Measurements from ENCODE around the gene CFAP45.

CFAP45 gene

GRCh38 chr1:159853417-159854115, 46.4 kb downstream of the CFAP45 start:
- H3K4me1 ChIP-seq (ENCODE audit: insufficient read depth, low read length): peaks cover 12% of the 10 kb centered on the region
- peak overlapping the region in 1 of 2 donors; percentile 64 for H3K4me3 ChIP-seq (ENCODE audit: low read depth in 1 of 2, low read length in 2 of 2)
- H3K9me3 ChIP-seq (ENCODE audit: low read length): no peaks in the 10 kb centered on the region
- H3K27ac ChIP-seq (ENCODE audit: low read depth, low read length): peak overlapping the region; percentile 94
- H3K9ac ChIP-seq (ENCODE audit: low read length): peak overlapping the region; percentile 53
- H3K36me3 ChIP-seq (ENCODE audit: insufficient read depth, low read length): no peaks in the 10 kb centered on the region
- no peaks in the 10 kb centered on the region for H3K27me3 ChIP-seq (ENCODE audit: control insufficient read depth in 1 of 2, insufficient read depth in 2 of 2, low read length in 2 of 2)

DNA sequence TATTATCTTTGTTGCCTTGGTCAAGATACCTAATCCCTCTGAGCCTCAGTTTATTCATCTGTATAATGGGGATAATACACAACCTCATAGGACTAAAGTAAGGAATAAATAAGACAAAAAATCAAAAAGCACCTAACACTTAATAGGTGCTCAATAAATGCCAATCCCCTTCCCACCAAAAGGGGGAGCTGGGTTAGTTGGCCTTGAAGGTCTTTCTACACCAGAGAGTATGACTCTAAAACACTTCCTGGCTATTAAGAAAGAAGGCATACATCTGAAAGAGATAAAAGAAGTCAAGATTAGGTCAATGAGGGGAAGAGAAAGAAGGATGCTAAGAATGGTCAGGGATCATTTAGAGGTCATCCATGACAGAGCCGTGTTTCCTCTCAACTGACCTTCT, 48.6 kb downstream of the CFAP45 start:
- Histone ChIP-seq H3K9me3 (ENCODE audit: low read length) (no peaks in the 10 kb centered on the region), H3K9ac (ENCODE audit: low read length) (no peak overlapping the region), H3K4me1 (ENCODE audit: insufficient read depth, low read length) (peaks cover 12% of the 10 kb centered on the region), H3K27me3 (ENCODE audit: control insufficient read depth in 1 of 2, insufficient read depth in 2 of 2, low read length in 2 of 2) (no peaks in the 10 kb centered on the region), H3K36me3 (ENCODE audit: insufficient read depth, low read length) (no peaks in the 10 kb centered on the region), H3K4me3 (ENCODE audit: low read depth in 1 of 2, low read length in 2 of 2) (no peak overlapping the region), H3K27ac (ENCODE audit: low read depth, low read length) (no peak overlapping the region)

GRCh38 chr1:159849626-159850366, 50.2 kb downstream of the CFAP45 start:
- H3K27me3 ChIP-seq (ENCODE audit: control insufficient read depth in 1 of 2, insufficient read depth in 2 of 2, low read length in 2 of 2): no peaks in the 10 kb centered on the region
- H3K36me3 ChIP-seq (ENCODE audit: insufficient read depth, low read length): no peaks in the 10 kb centered on the region
- H3K9me3 ChIP-seq (ENCODE audit: low read length): no peaks in the 10 kb centered on the region
- no peak overlapping the region for H3K4me3 ChIP-seq (ENCODE audit: low read depth in 1 of 2, low read length in 2 of 2)
- H3K4me1 ChIP-seq (ENCODE audit: insufficient read depth, low read length): peaks cover 12% of the 10 kb centered on the region
- H3K27ac ChIP-seq (ENCODE audit: low read depth, low read length): no peak overlapping the region
- H3K9ac ChIP-seq (ENCODE audit: low read length): no peak overlapping the region

DNA sequence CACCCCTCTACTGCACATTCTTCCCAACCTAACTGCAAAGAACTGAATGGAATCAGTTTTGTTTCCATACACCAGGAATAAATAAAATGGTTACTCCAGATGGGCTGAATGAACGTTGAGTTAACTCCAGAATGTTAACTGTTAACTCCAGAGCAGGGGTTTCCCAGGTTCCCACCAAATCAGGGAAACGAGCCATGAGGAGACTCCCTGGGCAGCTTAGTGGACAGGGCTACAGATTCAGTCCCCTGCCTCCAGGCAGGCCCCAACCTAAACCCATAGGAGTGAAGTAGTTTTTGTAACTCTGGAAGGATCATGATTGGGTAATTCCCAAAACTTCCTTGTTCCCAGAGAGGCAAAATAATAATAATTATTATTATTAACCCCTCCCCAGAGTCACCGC, 51.6 kb downstream of the CFAP45 start:
- Histone ChIP-seq H3K9ac (ENCODE audit: low read length) (no peak overlapping the region), H3K4me3 (ENCODE audit: low read depth in 1 of 2, low read length in 2 of 2) (no peak overlapping the region), H3K36me3 (ENCODE audit: insufficient read depth, low read length) (no peaks in the 10 kb centered on the region), H3K4me1 (ENCODE audit: insufficient read depth, low read length) (peaks cover 6% of the 10 kb centered on the region), H3K9me3 (ENCODE audit: low read length) (no peaks in the 10 kb centered on the region), H3K27ac (ENCODE audit: low read depth, low read length) (no peak overlapping the region), H3K27me3 (ENCODE audit: control insufficient read depth in 1 of 2, insufficient read depth in 2 of 2, low read length in 2 of 2) (no peaks in the 10 kb centered on the region)

DNA sequence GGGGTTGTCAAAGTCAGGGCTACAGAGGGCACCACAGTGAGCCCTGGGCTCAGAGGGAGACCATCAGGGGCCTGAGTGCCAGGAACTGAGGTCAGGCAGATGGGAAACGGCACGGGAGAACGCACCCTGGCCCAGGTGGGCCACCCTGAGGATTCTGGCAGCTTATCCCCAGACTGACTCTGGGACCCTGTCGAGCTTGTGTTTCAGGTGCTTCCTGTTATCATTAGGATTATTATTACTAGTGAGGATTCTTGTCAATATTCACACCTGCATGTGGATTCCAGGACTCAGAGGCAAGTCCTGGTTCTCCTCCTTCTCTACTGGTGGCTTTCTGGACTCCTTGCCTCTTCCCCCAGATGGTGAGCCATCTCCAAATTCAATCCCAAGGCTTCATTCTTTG, 52.7 kb downstream of the CFAP45 start:
- Histone ChIP-seq H3K36me3 (ENCODE audit: insufficient read depth, low read length) (no peaks in the 10 kb centered on the region), H3K9ac (ENCODE audit: low read length) (no peak overlapping the region), H3K9me3 (ENCODE audit: low read length) (no peaks in the 10 kb centered on the region), H3K4me3 (ENCODE audit: low read depth in 1 of 2, low read length in 2 of 2) (no peak overlapping the region), H3K27ac (ENCODE audit: low read depth, low read length) (no peak overlapping the region), H3K4me1 (ENCODE audit: insufficient read depth, low read length) (no peaks in the 10 kb centered on the region), H3K27me3 (ENCODE audit: control insufficient read depth in 1 of 2, insufficient read depth in 2 of 2, low read length in 2 of 2) (no peaks in the 10 kb centered on the region)

DNA sequence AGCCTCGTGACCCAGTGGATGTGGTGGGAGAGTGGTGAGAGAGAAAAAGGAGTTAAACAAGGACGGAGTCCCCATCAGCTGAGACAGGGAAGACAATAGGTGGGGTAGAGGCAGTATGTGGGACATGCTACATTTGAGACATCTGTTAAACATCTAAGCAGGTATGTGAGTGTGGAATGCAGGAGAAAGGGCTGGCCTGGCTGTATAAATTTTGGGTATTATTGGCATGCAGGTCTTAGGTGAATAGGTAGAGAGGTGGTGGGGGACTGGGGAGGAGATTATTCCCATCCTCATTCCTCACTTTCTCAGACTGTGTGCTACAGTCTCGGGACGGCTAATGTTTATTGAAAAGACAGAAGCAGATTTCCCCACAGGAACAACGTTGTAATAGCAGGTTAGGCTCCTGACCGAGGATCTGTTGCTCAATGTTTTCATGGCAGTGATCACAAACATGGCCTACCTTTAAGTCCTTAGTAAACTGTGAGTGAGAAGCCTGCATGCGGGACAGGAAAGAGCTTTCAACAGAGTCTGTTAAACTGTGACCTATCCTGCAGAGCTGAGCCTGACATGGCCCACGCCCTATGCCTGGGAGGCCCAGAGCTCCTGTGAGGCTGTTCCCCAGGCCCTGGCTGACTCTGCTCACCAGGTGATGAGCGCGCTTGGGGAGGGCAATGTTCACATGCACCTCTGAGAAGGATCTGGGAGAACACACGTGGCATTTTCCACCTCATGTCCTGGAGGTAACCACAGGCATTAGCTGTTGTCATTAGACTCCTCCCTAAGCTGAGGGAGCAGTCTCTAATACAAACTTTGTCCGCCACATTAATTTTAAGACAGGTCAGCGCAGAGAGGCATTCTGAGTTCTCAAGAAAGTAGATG, 54.0 kb downstream of the CFAP45 start:
- no peak overlapping the region for H3K4me3 ChIP-seq (ENCODE audit: low read depth in 1 of 2, low read length in 2 of 2)
- H3K27ac ChIP-seq (ENCODE audit: low read depth, low read length): no peak overlapping the region
- H3K36me3 ChIP-seq (ENCODE audit: insufficient read depth, low read length): no peaks in the 10 kb centered on the region
- no peaks in the 10 kb centered on the region for H3K4me1 ChIP-seq (ENCODE audit: insufficient read depth, low read length)
- H3K9me3 ChIP-seq (ENCODE audit: low read length): no peaks in the 10 kb centered on the region
- no peak overlapping the region for H3K9ac ChIP-seq (ENCODE audit: low read length)
- H3K27me3 ChIP-seq (ENCODE audit: control insufficient read depth in 1 of 2, insufficient read depth in 2 of 2, low read length in 2 of 2): no peaks in the 10 kb centered on the region

- H3K9ac ChIP-seq (ENCODE audit: low read length): no peak overlapping the region
- no peak overlapping the region for H3K4me3 ChIP-seq (ENCODE audit: low read depth in 1 of 2, low read length in 2 of 2)
- no peaks in the 10 kb centered on the region for H3K4me1 ChIP-seq (ENCODE audit: insufficient read depth, low read length)
- no peak overlapping the region for H3K27ac ChIP-seq (ENCODE audit: low read depth, low read length)
- no peaks in the 10 kb centered on the region for H3K27me3 ChIP-seq (ENCODE audit: control insufficient read depth in 1 of 2, insufficient read depth in 2 of 2, low read length in 2 of 2)
- H3K9me3 ChIP-seq (ENCODE audit: low read length): no peaks in the 10 kb centered on the region
- peaks cover 5% of the 10 kb centered on the region for H3K36me3 ChIP-seq (ENCODE audit: insufficient read depth, low read length)
Observed at GRCh38 chr1:159843459-159843858, 56.5 kb downstream of the CFAP45 start.

DNA sequence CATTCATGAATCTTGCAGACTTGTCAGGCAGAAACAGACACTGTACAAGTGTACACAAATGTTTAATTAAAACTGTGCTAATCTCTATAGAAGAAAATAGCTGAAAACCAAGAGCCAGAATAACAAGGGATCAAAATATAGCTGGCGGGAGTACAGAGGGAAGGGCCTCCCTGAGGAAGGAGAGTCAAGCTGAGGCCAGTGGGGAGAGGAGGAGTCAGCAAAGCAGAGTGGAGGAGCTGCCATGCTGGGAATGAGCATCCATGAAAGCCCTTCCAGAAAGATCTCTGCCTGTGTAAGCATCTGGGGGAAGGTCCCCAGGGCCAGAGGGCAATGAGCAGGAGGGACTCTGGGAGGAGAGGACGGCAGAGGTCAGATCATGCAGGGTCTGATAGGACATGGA, 58.2 kb downstream of the CFAP45 start:
- H3K4me3 ChIP-seq (ENCODE audit: low read depth in 1 of 2, low read length in 2 of 2): no peak overlapping the region
- peaks cover 5% of the 10 kb centered on the region for H3K36me3 ChIP-seq (ENCODE audit: insufficient read depth, low read length)
- no peaks in the 10 kb centered on the region for H3K4me1 ChIP-seq (ENCODE audit: insufficient read depth, low read length)
- no peak overlapping the region for H3K9ac ChIP-seq (ENCODE audit: low read length)
- no peak overlapping the region for H3K27ac ChIP-seq (ENCODE audit: low read depth, low read length)
- no peaks in the 10 kb centered on the region for H3K27me3 ChIP-seq (ENCODE audit: control insufficient read depth in 1 of 2, insufficient read depth in 2 of 2, low read length in 2 of 2)
- H3K9me3 ChIP-seq (ENCODE audit: low read length): no peaks in the 10 kb centered on the region

DNA sequence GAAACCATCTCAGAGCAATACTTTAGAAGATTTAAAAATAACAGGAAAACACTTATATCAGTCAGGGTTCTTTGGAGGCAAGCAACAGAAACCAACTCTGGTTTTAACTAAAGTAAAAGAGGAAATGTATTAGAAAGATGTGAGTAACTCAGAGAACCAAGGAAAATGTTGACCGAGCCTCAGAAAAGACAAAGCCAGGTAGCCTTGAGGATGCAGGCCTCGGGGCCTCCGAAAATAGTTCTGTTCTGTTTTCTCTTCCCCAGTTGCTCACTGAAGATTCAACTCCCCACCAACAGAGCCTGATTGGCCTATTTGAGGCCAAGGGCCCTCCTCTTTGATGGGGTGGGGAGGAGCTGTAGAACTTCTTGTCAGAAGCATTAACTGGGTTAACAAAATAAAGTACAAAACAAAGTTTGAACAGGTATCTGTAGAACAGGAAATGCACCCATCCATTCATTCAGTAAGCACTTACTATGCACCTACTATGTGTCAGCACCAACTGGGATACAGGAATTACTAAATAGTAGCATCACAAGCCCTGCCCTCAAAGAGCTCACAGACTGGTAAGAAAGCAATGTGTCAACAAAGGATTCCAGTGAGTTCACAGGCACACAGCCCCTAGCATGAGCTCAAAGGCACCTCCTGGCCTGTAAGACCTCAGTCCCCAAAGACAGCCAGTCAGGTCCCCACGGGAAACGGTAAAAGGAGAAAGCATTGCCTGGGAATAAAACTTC, 60.7 kb downstream of the CFAP45 start:
- H3K4me3 ChIP-seq (ENCODE audit: low read depth in 1 of 2, low read length in 2 of 2): no peak overlapping the region
- H3K4me1 ChIP-seq (ENCODE audit: insufficient read depth, low read length): no peaks in the 10 kb centered on the region
- peaks cover 5% of the 10 kb centered on the region for H3K36me3 ChIP-seq (ENCODE audit: insufficient read depth, low read length)
- H3K9ac ChIP-seq (ENCODE audit: low read length): no peak overlapping the region
- H3K27ac ChIP-seq (ENCODE audit: low read depth, low read length): no peak overlapping the region
- no peaks in the 10 kb centered on the region for H3K27me3 ChIP-seq (ENCODE audit: control insufficient read depth in 1 of 2, insufficient read depth in 2 of 2, low read length in 2 of 2)
- no peaks in the 10 kb centered on the region for H3K9me3 ChIP-seq (ENCODE audit: low read length)

- Histone ChIP-seq H3K9ac (ENCODE audit: low read length) (no peak overlapping the region), H3K27ac (ENCODE audit: low read depth, low read length) (no peak overlapping the region), H3K4me3 (ENCODE audit: low read depth in 1 of 2, low read length in 2 of 2) (no peak overlapping the region), H3K27me3 (ENCODE audit: control insufficient read depth in 1 of 2, insufficient read depth in 2 of 2, low read length in 2 of 2) (no peaks in the 10 kb centered on the region), H3K36me3 (ENCODE audit: insufficient read depth, low read length) (peaks cover 5% of the 10 kb centered on the region), H3K4me1 (ENCODE audit: insufficient read depth, low read length) (no peaks in the 10 kb centered on the region), H3K9me3 (ENCODE audit: low read length) (no peaks in the 10 kb centered on the region)
Observed at GRCh38 chr1:159838715-159839114, 61.2 kb downstream of the CFAP45 start.

Measured in muscle layer of colon (tissue), 2 donors.